GM19025 (cell line): ENCODE measurements around the gene TBC1D30.
A peak's percentile ranks its signal among the peaks of the same experiment; 100 is the strongest.
"Not testable (repeated sequence)": the region's sequence is repeated elsewhere in the genome, so short reads cannot be mapped to it uniquely, and the experiment has no call there.

Experiments used
- ATAC-seq: cut with Tn5 transposase; IDR thresholded peaks from one replicate; pipeline ENCODE4 v1.9.1; 2021; ENCODE audit warnings: mild to moderate bottlenecking, low read depth, moderate library complexity; ENCODE audit not compliant: unreplicated experiment

TBC1D30 gene

DNA sequence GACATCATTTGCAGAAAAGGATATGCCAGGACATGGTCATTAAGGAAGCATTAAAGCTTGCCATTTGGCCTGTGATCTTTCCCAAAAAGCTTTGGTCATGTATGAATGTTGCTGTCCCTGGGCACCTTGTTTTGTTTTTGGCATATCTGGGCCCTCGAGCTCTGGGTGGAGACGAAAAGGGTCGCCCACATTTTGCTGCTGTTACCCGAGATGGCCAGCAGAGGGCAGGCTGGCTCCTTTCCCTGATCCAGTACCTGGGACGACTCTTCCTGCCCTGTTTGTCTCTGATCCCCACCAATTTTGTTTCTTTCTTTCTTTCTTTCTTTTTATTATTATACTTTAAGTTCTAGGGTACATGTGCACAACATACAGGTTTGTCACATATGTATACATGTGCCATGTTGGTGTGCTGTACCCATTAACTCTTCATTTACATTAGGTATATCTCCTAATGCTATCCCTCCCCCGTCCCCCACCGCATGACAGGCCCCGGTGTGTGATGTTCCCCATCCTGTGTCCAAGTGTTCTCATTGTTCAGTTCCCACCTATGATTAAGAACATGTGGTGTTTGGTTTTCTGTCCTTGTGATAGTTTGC is 22.2 kb upstream of the TBC1D30 start:
- ATAC-seq = not testable (repeated sequence)

DNA sequence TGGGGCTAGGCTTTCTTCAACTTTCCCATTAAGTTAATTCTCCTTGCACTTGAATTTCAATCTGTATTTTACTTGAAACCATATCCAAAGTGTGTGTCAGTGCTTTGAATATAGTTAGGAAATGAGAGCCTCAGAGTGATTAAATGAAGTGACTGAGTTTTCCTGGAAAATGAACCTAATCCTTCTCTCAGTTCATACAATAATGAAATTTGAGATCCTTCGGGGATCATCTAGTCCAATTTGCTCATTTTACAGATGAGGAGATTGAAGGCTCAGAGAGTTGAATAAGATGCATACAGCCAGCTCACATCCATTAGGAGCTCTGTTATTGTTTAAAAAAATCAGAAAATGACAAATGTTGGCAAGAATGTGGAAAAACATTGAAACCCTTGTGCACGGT is 18.3 kb upstream of the TBC1D30 start:
- no peak for ATAC-seq

DNA sequence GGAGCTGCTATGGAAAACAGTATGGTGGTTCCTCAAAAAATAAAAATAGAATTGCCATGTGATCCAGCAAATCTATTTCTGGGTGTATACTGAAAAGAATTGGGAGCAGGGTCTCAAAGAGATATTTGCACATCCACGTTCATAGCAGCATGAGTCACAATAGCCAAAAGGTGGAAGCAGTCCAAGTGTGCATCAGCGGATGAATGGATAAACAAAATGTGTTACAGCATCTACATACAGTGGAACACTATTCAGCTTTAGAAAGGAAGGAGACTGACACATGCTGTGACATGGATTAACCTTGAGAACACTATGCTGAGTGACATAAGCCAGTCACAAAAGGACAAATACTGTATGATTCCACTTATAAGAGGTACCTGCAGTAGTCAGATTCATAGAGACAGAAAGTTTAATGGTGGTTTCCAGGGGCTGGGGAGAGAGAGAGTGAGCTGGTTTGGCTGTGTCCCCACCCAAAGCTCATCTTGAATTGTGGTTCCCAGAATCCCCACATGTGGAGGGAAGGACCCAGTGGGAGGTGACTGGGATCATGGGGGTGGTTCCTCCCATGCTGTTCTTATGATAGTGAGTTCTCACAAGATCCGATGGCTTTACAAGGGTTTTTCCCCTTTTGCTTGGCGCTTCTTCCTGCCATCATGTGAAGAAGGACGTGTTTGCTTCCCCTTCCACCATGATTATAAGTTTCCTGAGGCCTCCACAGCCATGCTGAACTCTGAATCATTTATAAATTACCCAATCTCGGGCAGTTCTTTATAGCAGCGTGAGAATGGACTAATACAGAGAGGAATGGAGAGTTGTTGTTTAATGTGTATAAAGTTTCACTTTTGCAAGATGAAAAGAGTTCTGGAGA is 17.6 kb upstream of the TBC1D30 start:
- ATAC-seq = no peak

DNA sequence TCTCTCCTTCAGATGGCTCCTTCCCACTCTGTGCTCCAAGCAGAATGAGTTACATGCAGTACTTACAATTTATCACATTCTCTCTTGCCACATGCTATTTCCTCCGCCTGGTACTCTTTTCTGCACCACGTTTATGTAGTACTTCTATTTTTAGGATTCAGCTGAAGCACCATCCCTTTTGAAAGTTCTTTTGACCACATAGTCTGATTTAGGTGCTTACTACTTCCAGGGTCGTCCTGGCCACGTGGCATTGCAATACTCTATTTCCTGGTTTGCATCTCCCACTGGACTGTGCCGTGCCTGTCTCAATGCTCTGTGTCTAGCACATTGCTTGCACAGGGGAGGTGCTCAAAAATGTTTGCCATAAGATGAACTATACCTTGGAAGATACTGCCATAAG is 16.3 kb upstream of the TBC1D30 start:
- ATAC-seq = no peak

DNA sequence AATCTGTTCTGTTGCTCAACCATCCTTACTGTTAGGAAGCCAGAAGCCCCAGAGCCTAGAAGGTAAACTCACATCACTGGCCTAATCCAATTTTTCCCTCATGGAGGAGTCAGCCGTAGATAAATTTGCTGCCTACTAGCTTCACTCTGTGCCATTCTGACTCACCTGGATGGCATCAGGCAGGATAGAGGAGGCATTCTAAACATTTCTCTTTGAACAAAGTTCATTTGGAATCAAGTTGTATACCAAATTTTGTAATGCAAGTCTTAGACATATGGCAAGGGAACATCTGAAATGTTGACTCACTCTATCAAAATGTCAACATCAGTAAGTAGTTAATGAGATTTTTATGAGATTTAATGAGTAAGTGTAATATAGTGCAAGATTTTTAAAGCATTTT is 13.6 kb upstream of the TBC1D30 start:
- no peak for ATAC-seq

DNA sequence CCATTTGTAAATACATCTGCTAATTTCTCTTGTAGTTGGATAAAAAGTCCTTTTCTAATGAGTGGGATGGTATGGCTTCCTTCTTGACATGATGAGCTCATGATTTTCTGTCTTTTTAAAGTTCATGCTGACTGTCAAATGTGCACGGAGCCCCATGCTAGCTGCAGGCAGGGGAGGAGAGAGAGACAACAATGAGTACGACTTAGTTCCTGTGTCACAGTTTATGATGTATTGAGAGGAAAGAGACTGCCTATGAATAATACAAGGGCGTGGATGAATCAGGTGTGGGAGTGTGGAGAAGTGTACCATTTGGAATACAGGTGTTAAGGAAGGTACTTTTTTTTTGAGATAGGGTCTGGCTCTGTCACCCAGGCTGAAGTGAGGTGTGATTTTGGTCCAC is 10.7 kb upstream of the TBC1D30 start:
- ATAC-seq = no peak

DNA sequence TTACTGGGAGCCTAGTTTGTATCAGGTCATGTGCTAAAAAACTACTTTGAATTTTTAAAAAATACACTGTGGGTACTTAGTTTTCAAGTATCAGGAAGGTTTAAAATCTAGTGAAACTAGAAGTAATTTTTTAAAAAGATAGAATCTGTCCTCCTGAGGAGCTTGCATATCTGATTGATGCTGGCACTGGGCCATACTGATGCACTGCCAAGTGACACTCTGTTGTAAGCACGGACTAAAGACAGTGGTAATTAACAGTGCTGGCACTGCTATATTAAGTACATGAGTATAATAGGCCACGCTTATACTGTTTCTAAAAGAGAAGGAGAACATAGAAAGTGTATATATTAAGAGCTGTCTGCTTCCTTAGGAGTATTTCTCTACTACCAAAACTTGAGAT is 10.0 kb upstream of the TBC1D30 start:
- ATAC-seq = no peak

DNA sequence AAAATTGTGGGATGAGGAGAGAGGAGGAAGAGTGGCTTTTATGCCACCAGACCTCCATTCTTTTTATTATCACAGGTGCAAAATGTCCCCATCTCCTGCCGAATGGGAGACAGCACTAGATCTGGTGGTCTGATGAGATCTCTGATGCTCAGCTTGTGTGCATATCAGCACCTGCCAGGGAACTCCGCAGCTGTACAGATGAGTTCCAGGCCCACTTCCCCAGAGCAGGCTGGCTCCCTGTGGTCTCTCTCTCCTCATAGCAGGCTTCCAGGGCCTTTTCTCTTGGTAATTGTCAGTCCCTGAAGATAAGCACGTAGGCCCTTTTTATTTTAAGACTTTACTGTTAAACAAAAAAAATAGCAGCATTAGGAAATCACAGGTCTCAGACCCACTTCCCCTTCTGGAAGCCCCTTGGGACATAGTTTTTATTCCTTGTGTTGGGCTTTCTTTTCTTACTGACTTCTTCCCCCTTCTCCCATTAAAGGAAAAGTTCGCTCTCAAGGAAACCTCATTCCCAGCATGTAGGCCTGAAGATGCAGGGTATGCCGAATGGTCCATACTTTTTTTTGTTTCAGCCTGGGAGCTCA is 4.5 kb upstream of the TBC1D30 start:
- ATAC-seq = no peak

DNA sequence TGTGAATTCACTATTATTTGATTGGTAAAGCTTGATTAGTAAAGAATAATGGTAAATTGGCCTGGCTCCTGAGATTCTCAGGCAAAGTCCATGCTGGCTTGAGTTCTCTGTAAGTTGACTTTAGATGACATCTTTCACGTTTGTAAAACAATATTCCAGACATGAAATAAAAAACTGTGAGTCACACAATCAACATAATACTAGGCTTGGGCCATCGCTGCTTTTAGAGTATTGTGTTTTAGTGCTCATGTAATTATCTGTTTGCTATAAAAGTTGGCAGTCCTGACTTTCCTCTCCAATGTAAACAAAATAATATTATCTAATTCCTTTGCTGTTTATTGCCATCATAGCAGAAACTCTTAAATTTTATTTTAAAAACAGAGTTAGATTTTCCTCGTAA is 3.9 kb upstream of the TBC1D30 start:
- ATAC-seq = no peak

DNA sequence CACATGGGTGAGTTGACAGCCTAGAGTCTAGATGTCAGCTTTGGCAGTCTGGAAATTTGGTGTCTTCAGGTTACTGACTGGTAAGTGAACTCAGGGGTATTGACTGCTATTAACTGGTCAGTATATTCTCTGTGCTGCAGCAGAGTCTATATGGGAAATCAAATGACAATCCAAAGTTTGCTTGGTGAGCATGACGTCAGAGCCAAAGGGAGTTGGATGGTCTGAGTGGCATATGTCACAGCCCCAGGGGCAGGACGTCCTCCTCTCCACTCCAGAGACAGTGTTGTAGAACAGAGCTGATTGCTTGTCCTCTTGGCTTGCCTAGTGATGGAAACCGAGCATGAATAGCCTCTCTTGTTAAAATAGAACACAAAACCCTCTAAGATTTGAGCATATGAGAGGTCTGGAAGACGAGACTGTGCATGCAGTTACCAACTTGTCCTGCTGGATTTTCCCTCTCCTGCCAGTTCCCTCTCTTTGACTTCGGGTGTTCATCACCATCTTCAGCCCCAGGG is 3.3 kb upstream of the TBC1D30 start:
- no peak for ATAC-seq

DNA sequence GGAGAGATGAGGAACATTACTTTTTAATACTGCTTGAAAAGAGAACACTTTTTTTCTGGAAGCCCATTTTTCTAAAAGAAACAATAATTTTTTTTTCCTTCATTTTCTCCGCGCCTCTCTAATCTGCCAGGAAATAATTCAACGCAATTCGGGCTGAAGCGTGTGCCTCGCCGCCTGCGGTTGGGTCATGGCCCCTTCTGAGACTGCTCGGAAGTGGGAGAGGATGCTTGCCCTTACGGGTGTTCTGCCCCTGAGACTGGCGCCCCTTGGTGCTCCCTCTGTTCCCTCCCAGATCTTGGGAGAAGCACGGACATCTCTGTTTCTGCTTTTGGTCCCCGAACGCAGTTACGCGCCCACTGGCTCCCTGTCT is 332 bp upstream of the TBC1D30 start:
- no peak for ATAC-seq

DNA sequence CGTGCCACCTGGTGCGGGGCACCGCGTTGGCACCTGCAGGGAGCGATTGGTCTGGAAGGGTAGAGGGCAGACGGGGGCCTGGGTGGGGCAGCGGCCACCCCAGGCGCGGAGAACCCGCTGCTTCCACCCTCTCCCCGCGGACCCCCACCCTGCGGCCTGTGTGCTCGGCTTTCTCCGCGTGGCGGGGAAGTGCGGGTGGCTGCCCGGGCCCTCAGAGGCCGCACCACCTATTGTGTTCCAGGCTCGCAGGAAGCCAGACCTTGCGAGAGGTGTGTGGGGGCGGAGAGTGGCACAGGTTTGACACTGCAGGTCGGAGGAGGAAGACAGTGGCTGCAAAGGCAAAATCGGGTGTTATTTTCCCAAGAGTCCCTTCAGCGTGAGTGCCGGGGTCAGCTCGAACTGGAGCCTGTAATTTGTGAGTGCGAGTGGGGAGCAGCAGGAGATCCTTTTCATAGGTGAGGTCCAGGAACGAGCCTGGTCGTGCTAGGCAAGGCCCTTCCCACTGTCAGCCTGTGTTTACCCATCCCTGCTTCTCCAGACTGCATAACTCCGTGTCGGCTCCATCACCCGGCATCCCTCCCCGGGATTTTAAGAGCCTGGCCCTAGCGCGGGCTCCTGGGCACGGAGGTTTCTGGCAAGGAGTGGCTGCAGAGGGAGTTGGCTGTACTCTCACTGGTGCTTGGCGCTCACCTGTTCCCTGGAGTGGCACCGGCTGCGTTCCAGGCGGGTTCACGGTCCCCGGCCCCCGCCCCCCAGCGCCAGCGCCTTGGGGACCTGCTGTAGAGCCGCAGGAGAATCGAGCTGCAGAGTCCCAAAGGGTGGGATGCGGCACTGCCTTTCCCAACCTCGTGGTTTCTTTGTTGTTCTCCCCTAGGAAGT is 935 bp downstream of the TBC1D30 start:
- no peak for ATAC-seq

DNA sequence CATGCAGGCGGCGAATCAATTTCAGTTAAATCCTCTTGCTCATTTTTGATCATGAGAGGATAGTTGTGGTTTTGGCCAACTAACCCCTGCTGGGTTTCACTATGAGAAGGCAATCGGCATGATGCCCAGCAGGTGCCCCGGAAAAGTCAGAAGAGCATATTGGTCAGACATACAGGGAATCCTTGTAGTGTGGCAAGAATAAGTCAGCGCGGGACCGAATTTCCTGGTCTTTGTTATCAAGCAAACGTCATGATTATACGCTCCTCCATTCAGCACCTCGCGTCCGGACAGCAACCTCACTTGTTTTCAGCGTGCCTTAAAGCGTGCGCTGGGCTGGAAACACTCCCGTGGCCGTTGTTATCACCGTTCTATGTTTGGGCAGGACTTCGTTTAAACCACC is 1.8 kb downstream of the TBC1D30 start:
- ATAC-seq = peak; percentile 43

DNA sequence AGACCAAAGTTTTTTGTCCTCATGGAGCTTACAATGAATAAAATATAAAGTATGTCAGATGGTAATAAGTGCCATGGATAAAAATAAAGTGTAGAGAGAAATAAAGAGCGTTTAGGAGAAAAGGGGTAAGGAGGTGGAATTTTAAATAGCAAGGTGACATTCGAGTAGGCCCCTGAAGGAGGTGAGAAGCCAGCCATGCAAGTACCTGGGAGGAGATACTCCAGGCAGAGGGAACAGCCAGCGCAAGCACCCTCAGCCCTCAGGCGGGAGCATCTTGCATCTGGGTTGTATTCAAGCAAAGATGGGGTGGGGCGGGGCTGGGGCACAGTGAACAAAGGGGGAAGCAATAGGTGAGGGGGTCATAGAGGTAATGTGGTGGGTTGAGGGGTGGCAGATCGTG is 4.3 kb downstream of the TBC1D30 start:
- no peak for ATAC-seq

DNA sequence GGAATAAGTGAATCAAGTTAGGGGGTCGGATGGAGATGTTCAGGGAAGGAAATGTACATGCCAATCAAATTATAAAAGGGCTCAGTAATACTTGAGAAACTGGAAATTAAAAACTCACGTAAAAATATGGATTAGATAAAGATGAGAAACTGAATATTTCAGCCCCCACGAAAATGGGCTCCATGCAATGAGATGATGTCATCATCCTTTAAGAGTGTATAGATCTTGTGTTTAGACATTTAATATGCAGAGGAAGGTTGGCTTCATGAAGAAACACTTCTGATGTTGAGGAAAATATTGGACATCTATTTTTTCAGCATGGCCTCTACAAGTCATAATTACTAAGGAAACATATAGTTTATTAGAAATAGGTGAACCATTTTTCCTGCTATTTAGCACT is 9.5 kb downstream of the TBC1D30 start:
- no peak for ATAC-seq

DNA sequence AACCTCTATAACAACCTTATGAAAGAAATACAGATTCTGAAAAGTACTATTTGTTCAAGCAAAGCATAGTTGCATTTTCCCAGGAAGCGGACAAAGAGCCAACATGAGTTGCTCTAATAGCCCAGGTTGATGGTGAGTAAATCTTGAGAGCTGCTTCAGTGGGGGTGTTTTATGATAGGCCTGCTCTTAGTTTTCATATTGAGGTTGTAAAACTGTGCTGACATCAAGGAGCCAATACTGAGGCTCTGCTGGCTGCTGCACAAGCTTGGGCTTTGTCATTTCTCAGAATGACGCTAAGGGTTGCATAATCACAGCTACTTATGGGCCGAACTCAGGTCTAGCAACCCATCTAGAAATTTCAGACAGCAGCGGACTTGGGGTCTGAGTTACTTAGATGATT is 11.5 kb downstream of the TBC1D30 start:
- no peak for ATAC-seq

DNA sequence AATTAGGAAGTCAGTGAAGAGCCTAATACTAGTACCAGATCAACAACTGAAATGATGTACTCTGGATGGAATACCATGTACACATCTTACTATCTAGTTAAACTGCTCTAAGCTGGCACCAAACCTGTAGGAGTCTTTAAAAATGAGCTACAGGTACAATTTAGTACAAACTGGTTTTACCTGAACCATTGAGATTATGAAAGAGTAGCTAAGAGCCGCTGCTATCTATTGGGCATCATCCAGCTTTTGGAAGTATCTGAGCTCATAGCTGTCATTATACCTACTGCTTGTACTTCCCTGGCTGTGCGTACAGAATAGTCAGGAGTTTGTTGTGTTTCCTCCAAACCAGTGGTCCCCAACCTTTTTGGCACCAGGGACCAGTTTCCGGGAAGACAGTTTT is 12.4 kb downstream of the TBC1D30 start:
- no peak for ATAC-seq

DNA sequence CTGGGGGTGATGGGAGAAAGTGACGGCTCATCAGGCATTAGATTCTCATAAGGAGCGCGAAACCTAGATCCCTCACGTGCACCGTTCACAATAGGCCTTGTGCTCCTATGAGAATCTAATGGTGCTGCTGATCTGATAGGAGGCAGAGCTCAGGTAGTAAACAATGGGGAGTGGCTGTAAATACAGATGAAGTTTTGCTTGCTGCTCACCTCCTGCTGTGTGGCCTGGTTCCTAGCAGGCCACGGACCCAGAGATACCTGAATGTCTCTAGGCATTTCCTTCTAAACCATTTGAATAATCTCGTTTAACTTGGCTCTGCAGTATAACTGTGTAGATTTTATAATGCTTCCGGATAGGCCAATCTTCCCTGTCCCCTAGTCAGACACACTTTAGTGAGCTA is 13.0 kb downstream of the TBC1D30 start:
- no peak for ATAC-seq

DNA sequence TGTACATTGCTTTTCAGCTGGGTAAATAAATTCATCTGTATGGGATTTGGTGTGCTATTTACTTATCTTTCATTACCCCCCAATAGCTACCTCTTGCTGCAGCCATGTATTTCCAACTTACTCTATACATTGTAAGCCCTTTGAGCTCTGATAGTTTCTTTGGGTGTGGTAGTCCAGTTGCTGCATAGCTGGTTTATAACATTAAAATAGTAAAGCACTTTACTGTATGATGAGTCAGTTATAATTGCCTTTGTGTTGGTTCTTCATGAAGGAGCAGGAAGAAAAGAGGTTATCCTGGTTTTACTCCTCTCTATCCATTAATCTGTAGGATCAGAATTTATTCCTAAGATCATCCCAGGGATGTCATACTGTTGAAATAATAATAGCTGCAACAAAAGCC is 15.7 kb downstream of the TBC1D30 start:
- ATAC-seq = no peak

DNA sequence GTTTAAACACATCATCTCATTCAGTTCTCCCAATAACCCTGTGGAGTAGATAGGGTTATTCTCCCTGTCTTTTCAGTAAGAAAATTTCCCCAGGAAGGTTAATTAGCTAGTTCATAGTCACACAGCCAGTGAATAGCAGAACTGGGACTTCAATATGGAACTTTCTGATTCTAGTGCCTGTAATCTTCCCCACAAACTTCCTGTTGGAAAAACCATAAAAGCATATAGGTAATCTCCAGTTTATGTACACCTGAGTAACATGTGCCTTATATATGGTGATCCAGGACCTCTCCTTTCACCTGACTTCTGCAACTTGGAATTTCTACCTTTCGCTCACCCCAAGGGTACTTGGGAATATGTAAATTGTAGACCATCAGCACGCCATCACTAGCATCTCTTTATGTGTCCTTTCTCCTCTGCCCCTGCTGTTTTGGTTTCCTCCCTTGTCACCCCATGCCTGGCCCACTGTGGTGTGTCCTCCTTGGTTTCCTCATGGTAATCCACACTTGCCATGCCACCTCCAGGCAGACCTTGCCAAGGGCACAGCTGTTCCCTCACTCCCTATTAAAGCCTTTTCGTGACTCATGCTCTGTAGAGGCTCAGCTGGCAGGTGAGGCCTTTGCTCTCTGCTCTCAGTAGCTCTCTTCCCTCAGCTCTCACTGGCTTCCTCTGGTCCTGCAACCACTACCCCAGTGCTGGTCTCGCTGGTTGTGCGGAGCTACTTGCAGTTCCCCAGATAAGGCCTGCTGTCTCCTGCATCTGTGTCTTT is 16.7 kb downstream of the TBC1D30 start:
- ATAC-seq = no peak
